Astrocyte of the spinal cord (primary cell): ENCODE data around the gene KATNAL1.
A peak's percentile ranks its signal among the peaks of the same experiment; 100 is the strongest.

ENCODE experiments used
- DNase-seq: peaks from one replicate; pipeline ENCODE4 v3.0.0; 2011; ENCODE audit warnings: low read depth, low spot score
- H3K4me3 ChIP-seq: 2 replicates; pipeline ENCODE4 v1.5.1; 2011; ENCODE audit warnings: low read depth, mild to moderate bottlenecking, low read length, moderate library complexity
- in situ Hi-C: cut with HindIII; loops from 2 replicates; pipeline ENCODE4 v1.10.0; 2017; ENCODE audit warnings: low sequenced_read_pairs
- TF ChIP-seq, protein P1 (sequence below): IDR thresholded peaks from 2 replicates; pipeline ENCODE4 v1.5.1; 2012; ENCODE audit warnings: low read depth, mild to moderate bottlenecking, low read length, inconsistent platforms

The KATNAL1 gene

DNA sequence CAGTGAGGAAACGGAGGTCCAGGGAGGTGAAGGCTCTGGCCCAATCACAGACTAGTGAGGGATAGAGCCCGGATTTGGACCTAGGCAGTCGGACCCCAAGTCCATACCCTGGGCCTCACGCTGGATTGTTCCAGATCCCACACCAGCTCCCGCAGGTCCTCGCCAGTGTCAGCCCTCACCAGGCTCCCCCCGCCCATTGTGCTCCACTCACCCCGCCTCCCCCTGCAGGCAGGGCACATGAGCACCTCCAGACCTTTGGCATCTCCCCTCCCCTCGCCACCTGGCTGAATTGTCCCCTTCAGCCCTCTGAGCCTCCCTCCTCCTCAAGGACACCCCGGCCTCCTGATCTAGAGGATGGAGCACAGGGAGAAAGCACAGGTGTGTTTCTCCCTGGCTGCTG lies 152.4 kb downstream of the KATNAL1 start:
- H3K4me3 ChIP-seq, result no peak overlapping the region
- no peak for DNase-seq
- in situ Hi-C loops, result no loop called here
- TF ChIP-seq, protein P1, sequence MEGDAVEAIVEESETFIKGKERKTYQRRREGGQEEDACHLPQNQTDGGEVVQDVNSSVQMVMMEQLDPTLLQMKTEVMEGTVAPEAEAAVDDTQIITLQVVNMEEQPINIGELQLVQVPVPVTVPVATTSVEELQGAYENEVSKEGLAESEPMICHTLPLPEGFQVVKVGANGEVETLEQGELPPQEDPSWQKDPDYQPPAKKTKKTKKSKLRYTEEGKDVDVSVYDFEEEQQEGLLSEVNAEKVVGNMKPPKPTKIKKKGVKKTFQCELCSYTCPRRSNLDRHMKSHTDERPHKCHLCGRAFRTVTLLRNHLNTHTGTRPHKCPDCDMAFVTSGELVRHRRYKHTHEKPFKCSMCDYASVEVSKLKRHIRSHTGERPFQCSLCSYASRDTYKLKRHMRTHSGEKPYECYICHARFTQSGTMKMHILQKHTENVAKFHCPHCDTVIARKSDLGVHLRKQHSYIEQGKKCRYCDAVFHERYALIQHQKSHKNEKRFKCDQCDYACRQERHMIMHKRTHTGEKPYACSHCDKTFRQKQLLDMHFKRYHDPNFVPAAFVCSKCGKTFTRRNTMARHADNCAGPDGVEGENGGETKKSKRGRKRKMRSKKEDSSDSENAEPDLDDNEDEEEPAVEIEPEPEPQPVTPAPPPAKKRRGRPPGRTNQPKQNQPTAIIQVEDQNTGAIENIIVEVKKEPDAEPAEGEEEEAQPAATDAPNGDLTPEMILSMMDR, result no peak

DNA sequence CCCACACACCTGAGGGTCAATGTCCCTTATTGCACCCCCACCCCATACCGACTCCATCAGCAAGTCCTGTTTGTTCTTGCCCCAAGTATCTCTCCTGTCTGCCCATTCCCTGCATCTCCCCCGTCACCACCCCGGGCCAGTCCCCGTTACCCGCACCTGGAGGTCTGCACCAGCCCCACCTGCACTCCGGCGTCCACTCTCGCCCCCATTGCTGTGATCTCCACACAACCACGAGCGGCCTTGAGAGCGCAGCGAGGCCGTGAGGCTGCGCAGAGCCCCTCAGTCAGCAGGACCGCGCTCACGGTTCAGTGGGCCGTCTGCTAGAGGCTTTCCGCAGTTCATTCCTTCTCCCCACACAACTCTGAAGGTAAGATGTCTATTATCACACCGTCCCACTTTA lies 152.8 kb downstream of the KATNAL1 start:
- H3K4me3 ChIP-seq, result no peak overlapping the region
- in situ Hi-C loops, result no loop called here
- TF ChIP-seq, protein P1, result no peak
- no peak for DNase-seq

GRCh38 chr13:30153545-30154426 lies 153.6 kb downstream of the KATNAL1 start:
- peak; percentile 28 for DNase-seq
- TF ChIP-seq, protein P1, result no peak
- in situ Hi-C loops, result no loop called here
- H3K4me3 ChIP-seq, result no peak overlapping the region
